Parathyroid adenoma (tissue), 2 donors: ENCODE data around the gene GPC3.

Source experiments
- H2AFZ ChIP-seq: fragments of 300-600 bp; sonication (generic); one replicate; pipeline ENCODE4 v1.7.0; 2017; ENCODE audit warnings: antibody characterized with exemption, mild to moderate bottlenecking
- H3K27ac ChIP-seq: fragments of 300-600 bp; sonication (generic); one replicate; pipeline ENCODE4 v1.7.0; 2017
- H3K27me3 ChIP-seq: fragments of 300-600 bp; sonication (generic); one replicate; pipeline ENCODE4 v1.7.0; 2017; ENCODE audit warnings: low read length; ENCODE audit not compliant: control insufficient read depth, insufficient read depth
- H3K36me3 ChIP-seq: fragments of 300-600 bp; sonication (generic); one replicate; pipeline ENCODE4 v1.7.0; 2017; ENCODE audit warnings: low read length; ENCODE audit not compliant: control insufficient read depth, insufficient read depth
- H3K4me1 ChIP-seq: fragments of 300-600 bp; sonication (generic); one replicate; pipeline ENCODE4 v1.7.0; 2017; ENCODE audit warnings: control low read depth
- H3K4me2 ChIP-seq: fragments of 300-600 bp; sonication (generic); one replicate; pipeline ENCODE4 v1.7.0; 2017; ENCODE audit warnings: low read length
- H3K4me3 ChIP-seq: fragments of 300-600 bp; sonication (generic); one replicate; pipeline ENCODE4 v1.7.0; 2017; ENCODE audit warnings: low read depth, low read length
- H3K79me2 ChIP-seq: fragments of 300-600 bp; sonication (generic); one replicate; pipeline ENCODE4 v1.7.0; 2017; ENCODE audit warnings: control low read depth
- H3K9ac ChIP-seq: fragments of 300-600 bp; sonication (generic); one replicate; pipeline ENCODE4 v1.7.0; 2017; ENCODE audit warnings: mild to moderate bottlenecking
- H3K9me3 ChIP-seq: fragments of 300-600 bp; sonication (generic); one replicate; pipeline ENCODE4 v1.7.0; 2017; ENCODE audit warnings: low read length; ENCODE audit not compliant: control insufficient read depth
- CTCF ChIP-seq: fragments of 300-600 bp; sonication (generic); IDR thresholded peaks from one replicate; pipeline ENCODE4 v1.7.0; 2017; ENCODE audit warnings: antibody characterized with exemption, mild to moderate bottlenecking
- donor health status: primary hyperparathyroidism.

The GPC3 gene

GRCh38 chrX:133948895-133949294, 36.5 kb downstream of the GPC3 start:
- Histone ChIP-seq H3K4me3 (no peak overlapping the region), H2AFZ (no peak overlapping the region), H3K4me1 (no peaks in the 10 kb centered on the region), H3K36me3 (no peaks in the 10 kb centered on the region), H3K27ac (no peak overlapping the region), H3K79me2 (no peaks in the 10 kb centered on the region), H3K27me3 (no peaks in the 10 kb centered on the region), H3K4me2 (no peak overlapping the region), H3K9ac (no peak overlapping the region), H3K9me3 (no peaks in the 10 kb centered on the region)
- no peak for TF ChIP-seq CTCF

- Histone ChIP-seq H3K36me3 (no peaks in the 10 kb centered on the region), H3K4me1 (no peaks in the 10 kb centered on the region), H2AFZ (no peak overlapping the region), H3K4me3 (no peak overlapping the region), H3K4me2 (no peak overlapping the region), H3K27ac (no peak overlapping the region), H3K79me2 (no peaks in the 10 kb centered on the region), H3K27me3 (no peaks in the 10 kb centered on the region), H3K9me3 (no peaks in the 10 kb centered on the region), H3K9ac (no peak overlapping the region)
- no peak for TF ChIP-seq CTCF
Measured at GRCh38 chrX:133947996-133948395, 37.4 kb downstream of the GPC3 start.

- TF ChIP-seq CTCF: no peak
- no peaks in the 10 kb centered on the region for H3K36me3 ChIP-seq
- H3K4me3 ChIP-seq: no peak overlapping the region
- no peak overlapping the region for H2AFZ ChIP-seq
- H3K27ac ChIP-seq: no peak overlapping the region
- no peaks in the 10 kb centered on the region for H3K79me2 ChIP-seq
- H3K4me2 ChIP-seq: no peak overlapping the region
- no peaks in the 10 kb centered on the region for H3K27me3 ChIP-seq
- H3K4me1 ChIP-seq: no peaks in the 10 kb centered on the region
- H3K9me3 ChIP-seq: no peaks in the 10 kb centered on the region
- H3K9ac ChIP-seq: no peak overlapping the region
Measured at GRCh38 chrX:133947022-133947421, 38.4 kb downstream of the GPC3 start.

GRCh38 chrX:133943507-133943906, 41.9 kb downstream of the GPC3 start:
- H3K4me1 ChIP-seq: no peaks in the 10 kb centered on the region
- H3K4me3 ChIP-seq: no peak overlapping the region
- H3K9ac ChIP-seq: no peak overlapping the region
- no peaks in the 10 kb centered on the region for H3K27me3 ChIP-seq
- H3K79me2 ChIP-seq: no peaks in the 10 kb centered on the region
- TF ChIP-seq CTCF: no peak
- H3K36me3 ChIP-seq: no peaks in the 10 kb centered on the region
- H3K4me2 ChIP-seq: no peak overlapping the region
- H3K9me3 ChIP-seq: no peaks in the 10 kb centered on the region
- H2AFZ ChIP-seq: no peak overlapping the region
- H3K27ac ChIP-seq: no peak overlapping the region

- Histone ChIP-seq H3K79me2 (no peaks in the 10 kb centered on the region), H3K36me3 (no peaks in the 10 kb centered on the region), H3K9me3 (no peaks in the 10 kb centered on the region), H3K27ac (no peak overlapping the region), H3K4me1 (no peaks in the 10 kb centered on the region), H2AFZ (no peak overlapping the region), H3K9ac (no peak overlapping the region), H3K4me2 (no peak overlapping the region), H3K27me3 (no peaks in the 10 kb centered on the region), H3K4me3 (no peak overlapping the region)
- no peak for TF ChIP-seq CTCF
Measured at GRCh38 chrX:133939655-133940302, 45.6 kb downstream of the GPC3 start.
